OCI-LY7 (cell line): ENCODE results near the gene TCTN3. TPM values are rescaled to one million over a fixed set of nuclear protein-coding genes. Genes with fewer than 3 reads are reported as not detected.
"Not testable (repeated sequence)": the region's sequence is repeated elsewhere in the genome, so short reads cannot be mapped to it uniquely, and the experiment has no call there.

ENCODE experiments used
- BruUV-seq: library from RNA; stranded (reverse); fragments of 400-500 nt; replicated peaks from 2 replicates; lab custom pipeline; 2021; lab: Mats Ljungman, UMichigan
- CTCF ChIA-PET: fragments of 300-600 bp; sonication (Branson Sonifier 250); formaldehyde crosslinking; loops from one replicate; lab custom pipeline; 2022; ENCODE audit warnings: antibody characterized with exemption; ENCODE audit not compliant: unreplicated experiment; lab: Charles Lee
- POLR2A ChIA-PET: fragments of 300-600 bp; sonication (Branson Sonifier 250); formaldehyde crosslinking; loops from one replicate; lab custom pipeline; 2022; ENCODE audit warnings: antibody characterized with exemption; lab: Charles Lee
- DNase-seq: peaks from one replicate; pipeline ENCODE4 v3.0.0-alpha.2; 2015; ENCODE audit warnings: low spot score
- H2AFZ ChIP-seq: fragments of 200-600 bp; sonication (generic), shearing (Covaris generic); 2 replicates; pipeline ENCODE4 v1.6.1; 2014; ENCODE audit warnings: mild to moderate bottlenecking, antibody characterized with exemption, low read length, moderate library complexity
- H3K27ac ChIP-seq: fragments of 200-600 bp; sonication (generic); 2 replicates; pipeline ENCODE4 v1.5.1; 2014; ENCODE audit warnings: mixed run types, low read depth, mild to moderate bottlenecking, moderate library complexity, low read length, inconsistent platforms; ENCODE audit not compliant: poor library complexity, severe bottlenecking
- H3K36me3 ChIP-seq: fragments of 200-600 bp; sonication (generic); 2 replicates; pipeline ENCODE4 v1.6.1; 2014; ENCODE audit warnings: mild to moderate bottlenecking, antibody characterized with exemption, low read length, moderate library complexity, mixed read lengths; ENCODE audit not compliant: insufficient read depth
- H3K4me1 ChIP-seq: fragments of 200-600 bp; sonication (generic); 2 replicates; pipeline ENCODE4 v1.5.1; 2014; ENCODE audit warnings: mild to moderate bottlenecking, low read length; ENCODE audit not compliant: insufficient read depth, poor library complexity, severe bottlenecking
- H3K4me2 ChIP-seq: fragments of 200-600 bp; sonication (generic); 2 replicates; pipeline ENCODE4 v1.6.1; 2014; ENCODE audit warnings: mild to moderate bottlenecking, low read length
- H3K4me3 ChIP-seq: fragments of 200-600 bp; sonication (generic); 2 replicates; pipeline ENCODE4 v1.5.1; 2014; ENCODE audit warnings: mild to moderate bottlenecking, low read depth, low read length; ENCODE audit not compliant: poor library complexity, severe bottlenecking
- H3K79me2 ChIP-seq: fragments of 200-600 bp; sonication (generic); 2 replicates; pipeline ENCODE4 v1.6.1; 2016; ENCODE audit warnings: low read depth, mild to moderate bottlenecking, low read length, moderate library complexity, mixed read lengths; ENCODE audit not compliant: insufficient read depth
- H3K9me2 ChIP-seq: fragments of 200-600 bp; sonication (generic); 2 replicates; pipeline ENCODE4 v1.6.1; 2016; ENCODE audit warnings: mild to moderate bottlenecking, low read length, mixed read lengths; ENCODE audit not compliant: insufficient read depth
- H3K9me3 ChIP-seq: fragments of 200-600 bp; sonication (generic); 2 replicates; pipeline ENCODE4 v1.6.1; 2014; ENCODE audit warnings: mild to moderate bottlenecking, mixed run types, low read length, mixed read lengths
- H4K20me1 ChIP-seq: fragments of 200-600 bp; sonication (generic); 2 replicates; pipeline ENCODE4 v1.6.1; 2014; ENCODE audit warnings: mild to moderate bottlenecking, antibody characterized with exemption, low read length, moderate library complexity, mixed read lengths; ENCODE audit not compliant: insufficient read depth
- CTCF ChIP-seq: fragments of 200-600 bp; sonication (generic); conservative IDR thresholded peaks from 2 replicates; pipeline ENCODE4 v1.5.1; 2014; ENCODE audit warnings: mild to moderate bottlenecking, antibody characterized with exemption, low read length, moderate library complexity, mixed read lengths
- EZH2phosphoT487 ChIP-seq: fragments of 200-600 bp; sonication (generic); IDR thresholded peaks from 2 replicates; pipeline ENCODE4 v1.6.1; 2018; ENCODE audit warnings: low read depth, borderline replicate concordance, mild to moderate bottlenecking, mixed run types, antibody characterized with exemption, low read length, moderate library complexity, mixed read lengths
- intact Hi-C: fragments of 100-400 bp; cut with micrococcal nuclease; formaldehyde crosslinking; loops from one replicate; pipeline ENCODE4 v1.10.0; 2022; ENCODE audit not compliant: unreplicated experiment
- total RNA-seq, 2 experiments: library from RNA; depleted of rRNA in 1 of 2; stranded (reverse); fragments of >200 nt in 1 of 2; shearing (Covaris generic) in 1 of 2; gene quantifications; 2 replicates each; pipeline ENCODE4 v1.2.3, GENCODE V29; 2014 to 2022

Gene TCTN3
- total RNA-seq, 2 experiments from 2014 or later: 10.4 to 14.4 TPM

GRCh38 chr10:95739056-95739455, 45.3 kb upstream of the TCTN3 start:
- Histone ChIP-seq H3K9me2 (no peaks in the 10 kb centered on the region), H4K20me1 (no peaks in the 10 kb centered on the region), H3K36me3 (no peaks in the 10 kb centered on the region), H3K4me3 (no peak overlapping the region), H2AFZ (no peak overlapping the region), H3K79me2 (no peaks in the 10 kb centered on the region), H3K27ac (no peak overlapping the region), H3K4me2 (no peak overlapping the region), H3K4me1 (peaks cover 21% of the 10 kb centered on the region), H3K9me3 (no peaks in the 10 kb centered on the region)
- no peak for TF ChIP-seq CTCF
- TF ChIP-seq EZH2phosphoT487: no peak
- ChIA-PET CTCF (no interaction called here), POLR2A (no interaction called here)
- intact Hi-C loops: no loop called here
- no peak for DNase-seq
- BruUV-seq: no TSS peak

GRCh38 chr10:95732907-95733306, 39.2 kb upstream of the TCTN3 start:
- DNase-seq: peak; percentile 37
- H3K4me2 ChIP-seq, H3K4me3 ChIP-seq, H4K20me1 ChIP-seq, H3K79me2 ChIP-seq, H2AFZ ChIP-seq, H3K27ac ChIP-seq, H3K36me3 ChIP-seq, BruUV-seq, CTCF ChIA-PET, H3K9me2 ChIP-seq, intact Hi-C loops, POLR2A ChIA-PET: not testable (repeated sequence)
- Histone ChIP-seq H3K4me1 (peaks cover 12% of the 10 kb centered on the region), H3K9me3 (peaks cover 27% of the 10 kb centered on the region; the same call in 1 of the 2 replicates)

- H3K4me2 ChIP-seq: peak overlapping the region; percentile 21; the same call in 1 of the 2 replicates
- no TSS peak for BruUV-seq
- TF ChIP-seq EZH2phosphoT487: no peak
- TF ChIP-seq CTCF: no peak
- peaks cover 12% of the 10 kb centered on the region for H3K4me1 ChIP-seq
- H3K9me2 ChIP-seq: no peaks in the 10 kb centered on the region
- ChIA-PET CTCF (interaction anchor here (1.8 kb wide), 1 partner anchor 36 kb away, joined by 7 read pairs; the partner anchor contains the start of gene TCTN3), POLR2A (interaction anchor here (0.5 to 2.3 kb wide), 3 partner anchors 12 to 227 kb away, joined by 3 to 6 read pairs (median 5); no protein-coding TSS in a partner anchor)
- DNase-seq: no peak
- H2AFZ ChIP-seq: peak overlapping the region; percentile 55; the same call in 1 of the 2 replicates
- intact Hi-C loops: no loop called here
- H3K79me2 ChIP-seq: no peaks in the 10 kb centered on the region
- H3K27ac ChIP-seq: no peak overlapping the region
- no peaks in the 10 kb centered on the region for H3K36me3 ChIP-seq
- H3K4me3 ChIP-seq: no peak overlapping the region
- no peaks in the 10 kb centered on the region for H4K20me1 ChIP-seq
- peaks cover 27% of the 10 kb centered on the region; the same call in 1 of the 2 replicates for H3K9me3 ChIP-seq
These were observed 36.5 kb upstream of the TCTN3 start for GRCh38 chr10:95730233-95730632.
